GM12872 (cell line): ENCODE data around the gene NUDCD2.

Experiments used
- CTCF ChIP-seq: IDR thresholded peaks from 3 replicates; pipeline ENCODE4 v1.5.1; 2011; ENCODE audit warnings: low read depth, mild to moderate bottlenecking, low read length, moderate library complexity; ENCODE audit not compliant: insufficient read depth

Gene NUDCD2

GRCh38 chr5:163410505-163410904 is 49.4 kb downstream of the NUDCD2 start:
- TF ChIP-seq CTCF = no peak

- TF ChIP-seq CTCF = no peak
These were observed 50.5 kb downstream of the NUDCD2 start for GRCh38 chr5:163409384-163409783.

- TF ChIP-seq CTCF = peak; percentile 86
These were observed 51.5 kb downstream of the NUDCD2 start for GRCh38 chr5:163408311-163408923.

- no peak for TF ChIP-seq CTCF
These were observed 52.8 kb downstream of the NUDCD2 start for GRCh38 chr5:163407034-163407655.

DNA sequence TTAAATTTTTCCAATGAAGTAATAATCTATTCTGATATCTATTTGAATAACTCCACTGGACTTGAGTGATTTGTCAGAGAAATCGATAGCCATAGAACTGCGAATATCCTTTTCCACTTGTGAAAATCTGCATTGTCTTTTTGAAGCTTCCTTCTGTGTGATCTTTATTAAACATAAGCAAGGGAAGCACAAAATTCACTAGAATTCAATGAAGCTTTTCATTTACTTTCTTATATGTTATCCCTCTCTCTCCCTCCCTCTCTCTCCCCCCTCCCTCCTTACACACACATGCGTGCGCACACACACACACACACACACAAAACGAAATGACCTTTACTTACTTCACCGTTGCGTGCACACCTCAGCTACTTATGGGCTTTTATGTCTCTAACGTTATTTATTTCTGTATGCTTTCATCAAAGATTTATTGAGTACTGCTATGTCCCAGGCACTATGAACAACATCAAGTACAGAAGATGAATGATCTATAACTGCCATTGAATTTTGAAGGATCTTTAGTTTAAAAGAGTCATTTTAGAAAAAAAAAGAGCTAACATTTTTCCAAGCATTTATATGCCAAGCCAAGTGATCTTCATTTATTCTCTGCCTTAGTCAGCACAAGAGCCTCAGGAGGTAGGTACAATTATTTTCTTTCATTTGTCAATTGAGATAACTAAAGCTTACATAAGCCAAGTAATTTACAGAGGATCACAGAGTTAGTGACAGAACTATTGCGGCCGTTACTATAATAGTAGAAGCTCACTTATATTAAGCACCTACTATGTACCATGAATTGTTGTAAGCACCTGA is 55.3 kb downstream of the NUDCD2 start:
- no peak for TF ChIP-seq CTCF

DNA sequence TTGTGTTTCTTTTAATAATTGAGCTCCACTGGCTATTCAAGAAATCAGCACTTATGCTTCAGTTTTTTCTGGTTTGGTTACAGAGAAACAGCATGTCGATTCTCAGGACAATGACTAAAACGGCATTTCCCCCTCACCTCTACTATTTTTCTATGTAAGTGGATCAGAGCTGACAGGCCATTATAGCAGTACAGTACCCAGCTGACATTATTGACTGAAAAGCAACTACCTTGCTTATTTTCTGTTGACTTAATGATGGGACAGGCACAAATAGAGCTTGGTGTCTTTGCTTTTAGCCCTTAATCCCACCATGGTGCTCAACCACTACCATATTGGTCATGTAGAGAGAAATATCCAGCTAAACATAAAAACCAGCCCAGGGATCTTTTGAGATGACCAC is 57.9 kb downstream of the NUDCD2 start:
- no peak for TF ChIP-seq CTCF

- no peak for TF ChIP-seq CTCF
These were observed 58.6 kb downstream of the NUDCD2 start for GRCh38 chr5:163401271-163401670.
